HG03558 (cell line): ENCODE measurements around the gene ALPK1.

Experiments used
- ATAC-seq: cut with Tn5 transposase; IDR thresholded peaks from one replicate; pipeline ENCODE4 v1.9.1; 2021; ENCODE audit warnings: moderate number of reproducible peaks; ENCODE audit not compliant: unreplicated experiment; ENCODE audit errors: extremely low read depth

ALPK1 gene

GRCh38 chr4:112321776-112322684 lies 24.9 kb downstream of the ALPK1 start:
- ATAC-seq, result no peak

- no peak for ATAC-seq
Observed at GRCh38 chr4:112322866-112323265, 25.7 kb downstream of the ALPK1 start.

GRCh38 chr4:112325530-112325929 lies 28.4 kb downstream of the ALPK1 start:
- no peak for ATAC-seq

DNA sequence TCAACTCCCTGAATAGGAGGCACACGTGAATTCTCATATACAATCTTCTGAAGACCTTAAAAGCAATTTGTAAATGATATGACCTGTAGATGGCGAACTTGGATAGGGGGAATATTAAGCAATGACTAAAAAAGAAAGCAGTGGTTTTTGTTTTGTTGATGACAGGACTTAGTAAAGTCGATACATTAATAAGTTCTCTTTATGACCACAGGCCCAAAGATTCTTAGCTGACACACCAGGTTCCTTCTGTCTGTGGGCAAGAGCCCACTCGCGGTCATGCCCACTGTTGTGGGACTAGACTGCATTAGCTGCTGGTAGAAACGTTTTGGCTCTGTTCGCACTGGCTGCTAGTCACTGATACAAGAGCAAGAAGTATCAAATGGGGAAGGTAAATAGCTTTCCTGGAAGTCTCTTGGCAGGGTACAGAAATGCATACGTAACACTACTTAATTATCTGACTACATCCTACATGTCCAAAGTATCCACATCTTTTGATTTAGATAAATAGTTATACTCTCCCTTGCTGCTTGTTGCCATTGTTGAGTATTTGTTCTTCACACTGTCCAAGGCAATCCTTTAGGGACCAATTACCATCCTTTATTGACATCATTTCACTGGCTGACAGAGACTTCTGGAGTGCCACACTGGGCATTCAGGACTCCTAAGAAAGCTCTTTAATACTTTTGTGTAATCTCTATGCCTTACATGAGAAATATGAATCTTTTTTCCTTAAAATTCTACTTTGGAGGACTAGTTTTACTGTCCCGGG lies 31.0 kb downstream of the ALPK1 start:
- peak; percentile 78 for ATAC-seq

GRCh38 chr4:112328734-112329130 lies 31.6 kb downstream of the ALPK1 start:
- no peak for ATAC-seq

GRCh38 chr4:112329672-112330375 lies 32.7 kb downstream of the ALPK1 start:
- ATAC-seq, result no peak

- ATAC-seq, result no peak
Observed at GRCh38 chr4:112330921-112331320, 33.8 kb downstream of the ALPK1 start.

GRCh38 chr4:112332398-112332797 lies 35.2 kb downstream of the ALPK1 start:
- ATAC-seq, result no peak

DNA sequence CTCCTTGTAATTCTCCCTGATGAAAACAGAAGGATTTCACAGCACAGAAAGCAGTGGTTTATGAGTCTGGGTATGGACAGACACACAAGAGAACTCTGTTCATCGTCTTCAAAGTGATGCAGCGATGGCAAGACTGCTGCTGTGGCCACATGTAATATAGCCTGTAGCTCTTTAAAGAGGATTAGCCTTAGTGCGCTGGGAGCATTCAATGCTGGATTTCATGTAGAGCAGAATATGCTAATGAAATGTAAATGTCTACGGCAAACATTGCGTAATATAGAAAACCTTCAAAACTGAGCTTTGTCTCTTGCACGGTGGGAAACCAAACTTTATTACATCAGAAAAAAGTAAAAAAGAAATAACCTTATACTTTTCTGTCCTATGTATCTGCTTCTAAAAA lies 42.9 kb downstream of the ALPK1 start:
- ATAC-seq, result no peak

DNA sequence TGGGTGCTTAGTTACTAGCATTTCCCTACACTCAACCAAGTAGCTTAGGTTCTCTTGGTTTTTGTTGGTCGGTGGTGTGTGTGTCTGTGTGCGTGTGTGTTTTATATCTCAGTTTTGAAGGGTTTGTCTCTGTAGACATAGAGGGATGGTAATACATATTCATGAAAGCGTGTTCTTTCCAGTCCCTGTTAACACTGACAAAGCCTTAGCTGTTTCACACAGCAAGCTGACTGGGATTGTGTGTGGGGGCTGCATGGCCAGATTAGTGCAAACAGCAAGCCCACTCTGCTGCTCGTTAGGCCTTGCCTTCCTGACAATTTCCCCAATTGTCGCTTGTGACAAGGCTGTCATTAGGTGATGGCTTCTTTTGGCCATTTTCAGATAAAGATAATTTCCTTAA lies 43.9 kb downstream of the ALPK1 start:
- ATAC-seq, result no peak

DNA sequence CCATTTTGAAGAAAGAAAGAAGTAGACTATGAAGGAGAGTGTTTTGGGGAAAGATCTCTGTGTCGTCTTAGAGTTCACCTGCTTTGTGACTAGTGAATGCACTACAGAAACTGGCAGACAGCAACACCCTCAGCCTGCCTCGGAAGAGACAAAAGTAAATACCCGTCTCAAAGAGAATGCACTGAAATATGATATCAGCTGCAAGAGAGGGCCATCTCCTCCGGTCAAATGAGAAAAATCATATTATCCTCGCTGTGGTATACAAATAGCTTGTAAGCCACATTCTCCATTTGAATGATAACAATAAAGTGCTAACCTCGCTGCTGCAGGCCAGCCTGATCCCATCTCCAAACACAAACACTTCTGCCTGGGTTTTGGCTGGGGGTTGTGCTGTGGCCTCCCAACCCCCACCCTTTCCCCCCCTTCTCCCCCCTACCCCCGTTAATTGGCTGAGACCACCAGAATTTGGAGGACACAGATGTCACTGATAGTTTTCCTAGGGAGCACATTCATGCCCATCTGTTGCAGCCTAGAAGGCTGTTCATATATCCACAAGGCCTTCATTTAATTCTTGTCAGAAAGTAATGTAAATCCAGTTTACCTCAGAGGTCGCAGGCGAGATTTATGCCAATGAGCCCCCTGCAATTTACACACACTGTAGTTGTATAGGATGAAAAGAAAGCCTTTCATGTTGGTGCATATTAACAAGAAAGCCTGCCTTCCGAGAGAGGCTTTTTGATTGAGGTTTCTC lies 46.3 kb downstream of the ALPK1 start:
- ATAC-seq, result no peak

DNA sequence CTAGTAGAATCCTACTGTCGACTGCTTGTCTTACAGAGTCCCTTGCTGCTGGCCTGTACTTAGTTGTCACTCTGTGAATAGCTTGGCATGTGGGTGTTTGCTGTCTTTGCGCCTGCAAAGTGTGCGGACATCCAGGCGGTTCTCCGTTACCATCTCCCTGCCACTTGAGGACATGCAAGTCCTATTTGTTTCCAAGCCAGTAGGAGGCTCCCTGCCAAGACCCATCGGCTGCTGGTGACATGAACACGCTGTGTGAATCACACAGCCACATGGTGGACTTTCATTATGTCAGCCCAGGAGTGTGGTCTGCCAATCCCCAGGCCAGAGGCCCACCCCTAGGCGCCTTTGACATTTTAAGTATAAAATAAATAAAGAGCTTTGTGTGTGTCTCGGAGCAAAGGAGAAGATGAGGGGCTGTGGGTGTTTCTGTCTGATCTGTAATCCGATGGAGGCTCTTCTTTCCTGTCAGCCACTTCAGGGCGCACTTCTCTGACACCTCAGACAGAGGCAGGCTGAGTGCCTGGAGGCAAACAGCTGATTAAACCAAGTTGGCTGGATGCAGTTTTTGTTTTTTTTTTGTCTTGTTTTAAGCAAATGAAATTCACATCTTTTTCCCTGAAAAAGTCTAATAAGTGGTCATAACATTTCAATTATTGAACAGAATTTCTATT lies 51.5 kb downstream of the ALPK1 start:
- no peak for ATAC-seq

DNA sequence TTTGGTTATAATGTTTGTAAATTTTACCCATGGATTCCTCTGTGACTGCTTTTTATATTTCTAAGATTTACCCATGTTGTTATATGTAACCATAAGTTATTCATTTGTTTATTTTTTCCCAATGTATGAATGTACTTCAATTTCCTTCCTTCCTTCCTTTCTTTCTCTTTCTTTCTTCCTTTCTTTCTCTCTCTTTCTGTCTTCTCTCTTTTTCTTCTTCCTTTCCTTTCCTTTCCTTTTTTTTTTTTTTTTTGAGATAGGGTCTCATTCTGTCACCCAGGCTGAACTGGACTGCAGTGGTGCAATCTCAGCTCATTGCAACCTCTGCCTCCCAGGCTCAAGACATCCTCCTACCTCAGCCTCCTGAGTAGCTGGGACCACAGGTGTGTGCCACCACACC lies 55.6 kb downstream of the ALPK1 start:
- ATAC-seq, result no peak

GRCh38 chr4:112355662-112356061 lies 58.5 kb downstream of the ALPK1 start:
- no peak for ATAC-seq

DNA sequence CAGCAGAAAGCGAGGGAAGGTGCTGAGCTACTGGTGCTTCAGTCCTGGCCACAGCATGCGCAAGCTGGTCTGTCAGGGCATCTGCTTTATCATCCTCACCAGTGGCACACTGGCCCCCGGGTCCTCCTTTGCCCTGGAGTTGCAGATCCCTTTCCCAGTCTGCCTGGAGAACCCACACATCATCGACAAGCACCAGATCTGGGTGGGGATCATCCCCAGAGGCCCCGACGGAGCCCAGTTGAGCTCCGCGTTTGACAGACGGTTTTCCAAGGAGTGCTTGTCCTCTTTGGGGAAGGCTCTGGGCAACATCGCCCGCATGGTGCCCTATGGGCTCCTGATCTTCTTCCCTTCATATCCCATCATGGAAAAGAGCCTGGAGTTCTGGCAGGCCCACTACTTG lies 60.3 kb downstream of the ALPK1 start:
- ATAC-seq, result no peak

DNA sequence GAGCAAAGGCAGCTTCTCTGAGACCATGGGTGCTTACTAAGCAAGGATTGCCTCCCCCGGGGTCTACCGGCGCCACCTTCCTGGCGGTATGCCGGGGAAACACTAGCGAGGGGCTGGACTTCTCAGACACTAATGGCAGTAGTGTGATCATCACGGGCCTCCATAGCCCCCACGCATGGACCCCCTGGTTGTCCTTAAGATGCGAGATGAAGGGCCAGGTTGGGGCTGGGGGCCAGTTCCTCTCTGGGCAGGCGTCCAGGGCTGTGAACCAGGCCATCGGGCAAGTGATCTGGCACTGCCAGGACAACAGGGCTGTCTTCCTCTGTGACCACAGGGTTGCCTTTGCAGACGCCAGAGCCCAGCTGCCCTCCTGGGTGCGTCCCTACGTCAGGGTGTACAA lies 60.7 kb downstream of the ALPK1 start:
- no peak for ATAC-seq

DNA sequence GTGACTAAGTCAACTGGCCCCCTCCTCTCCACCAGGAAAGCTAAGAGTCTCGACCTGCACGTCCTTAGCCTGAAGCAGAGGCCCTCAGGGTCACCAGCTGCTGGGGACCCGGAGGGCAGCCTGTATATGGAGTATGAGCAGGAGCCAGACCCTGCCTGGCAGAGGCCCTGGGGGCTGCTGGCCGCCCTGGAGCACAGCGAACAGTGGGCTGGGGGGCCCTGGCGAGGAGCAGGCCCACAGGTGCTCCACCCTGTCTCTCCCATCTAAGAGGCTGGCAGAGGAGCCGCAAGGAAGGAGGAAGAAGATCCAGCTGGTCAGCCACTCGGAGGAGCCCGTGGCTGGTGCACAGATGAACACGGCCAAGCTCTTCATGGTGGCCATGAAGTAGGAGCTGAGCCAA lies 61.2 kb downstream of the ALPK1 start:
- ATAC-seq, result no peak

- ATAC-seq, result no peak
Observed at GRCh38 chr4:112358952-112359749, 62.0 kb downstream of the ALPK1 start.
